H9 (cell line): ENCODE data around the gene ZNF746. TPM values are rescaled to one million over a fixed set of nuclear protein-coding genes. Genes with fewer than 3 reads are reported as not detected.

Experiments
- DNase-seq: peaks from one replicate; pipeline ENCODE4 v3.0.0-alpha.2; 2017
- H2AFZ ChIP-seq: one replicate; pipeline ENCODE4 v1.6.1; 2013; ENCODE audit warnings: mild to moderate bottlenecking, low read length, control low read depth, moderate library complexity
- H2AK5ac ChIP-seq: 2 replicates; pipeline ENCODE4 v1.6.1; 2013; ENCODE audit warnings: low read length, control low read depth, mixed read lengths; ENCODE audit not compliant: insufficient read length
- H2BK120ac ChIP-seq: one replicate; pipeline ENCODE4 v1.6.1; 2013; ENCODE audit warnings: low read depth, mild to moderate bottlenecking, low read length, control low read depth, inconsistent platforms; ENCODE audit not compliant: poor library complexity, severe bottlenecking
- H2BK12ac ChIP-seq: 2 replicates; pipeline ENCODE4 v1.6.1; 2013; ENCODE audit warnings: low read length, control low read depth, mixed read lengths, low read depth; ENCODE audit not compliant: insufficient read length
- H2BK15ac ChIP-seq: 2 replicates; pipeline ENCODE4 v1.6.1; 2013; ENCODE audit warnings: low read depth, low read length, control low read depth
- H2BK20ac ChIP-seq: one replicate; pipeline ENCODE4 v1.6.1; 2013; ENCODE audit warnings: low read depth, mild to moderate bottlenecking, low read length, control low read depth, inconsistent platforms; ENCODE audit not compliant: poor library complexity, severe bottlenecking
- H2BK5ac ChIP-seq: 2 replicates; pipeline ENCODE4 v1.6.1; 2013; ENCODE audit warnings: low read length, control low read depth, mixed read lengths; ENCODE audit not compliant: insufficient read length
- H3K14ac ChIP-seq: 2 replicates; pipeline ENCODE4 v1.6.1; 2013; ENCODE audit warnings: low read length, control low read depth; ENCODE audit not compliant: insufficient read depth
- H3K18ac ChIP-seq: 2 replicates; pipeline ENCODE4 v1.6.1; 2013; ENCODE audit warnings: low read depth, mild to moderate bottlenecking, mixed read lengths, low read length, control low read depth; ENCODE audit not compliant: insufficient read length
- H3K23ac ChIP-seq: 2 replicates; pipeline ENCODE4 v1.6.1; 2013; ENCODE audit warnings: low read length, control low read depth, mixed read lengths, low read depth; ENCODE audit not compliant: insufficient read length
- H3K23me2 ChIP-seq: 2 replicates; pipeline ENCODE4 v1.6.1; 2013; ENCODE audit warnings: low read depth, mild to moderate bottlenecking, mixed read lengths, low read length, control low read depth; ENCODE audit not compliant: insufficient read length, poor library complexity, severe bottlenecking
- H3K27ac ChIP-seq: 2 replicates; pipeline ENCODE4 v1.5.1; 2013; ENCODE audit warnings: low read length, control low read depth, mixed read lengths, low read depth; ENCODE audit not compliant: insufficient read length
- H3K27me3 ChIP-seq: 2 replicates; pipeline ENCODE4 v1.6.1; 2013; ENCODE audit warnings: low read length, control low read depth, inconsistent platforms; ENCODE audit not compliant: insufficient read depth
- H3K4ac ChIP-seq: 2 replicates; pipeline ENCODE4 v1.6.1; 2013; ENCODE audit warnings: low read depth, mild to moderate bottlenecking, control low read depth, inconsistent platforms, low read length, moderate library complexity
- H3K4me1 ChIP-seq: 2 replicates; pipeline ENCODE4 v1.6.1; 2013; ENCODE audit warnings: low read length, control low read depth, inconsistent platforms; ENCODE audit not compliant: insufficient read depth
- H3K4me2 ChIP-seq: 2 replicates; pipeline ENCODE4 v1.6.1; 2013; ENCODE audit warnings: low read length, control low read depth, mixed read lengths; ENCODE audit not compliant: insufficient read length, insufficient read depth
- H3K56ac ChIP-seq: 2 replicates; pipeline ENCODE4 v1.6.1; 2013; ENCODE audit warnings: low read depth, mild to moderate bottlenecking, mixed read lengths, low read length, control low read depth; ENCODE audit not compliant: insufficient read length
- H3K79me1 ChIP-seq: 2 replicates; pipeline ENCODE4 v1.6.1; 2013; ENCODE audit warnings: low read depth, mild to moderate bottlenecking, moderate library complexity, low read length, control low read depth, inconsistent platforms; ENCODE audit not compliant: insufficient read depth, poor library complexity, severe bottlenecking
- H3K79me2 ChIP-seq: 2 replicates; pipeline ENCODE4 v1.6.1; 2013; ENCODE audit warnings: low read length, control low read depth, inconsistent platforms; ENCODE audit not compliant: insufficient read depth
- H3K9ac ChIP-seq: 2 replicates; pipeline ENCODE4 v1.6.1; 2013; ENCODE audit warnings: low read length, control low read depth, mixed read lengths; ENCODE audit not compliant: insufficient read length; ENCODE audit errors: extremely low read depth
- H3K9me3 ChIP-seq: one replicate; pipeline ENCODE4 v1.6.1; 2013; ENCODE audit warnings: low read depth, low read length, inconsistent platforms; ENCODE audit not compliant: control insufficient read depth
- H3T11ph ChIP-seq: one replicate; pipeline ENCODE4 v1.6.1; 2013; ENCODE audit warnings: mild to moderate bottlenecking, low read length, control low read depth, inconsistent platforms
- H4K20me1 ChIP-seq: one replicate; pipeline ENCODE4 v1.6.1; 2013; ENCODE audit not compliant: control insufficient read depth, insufficient read length, insufficient read depth
- H4K5ac ChIP-seq: 2 replicates; pipeline ENCODE4 v1.6.1; 2013; ENCODE audit warnings: low read depth, mild to moderate bottlenecking, mixed read lengths, low read length, control low read depth; ENCODE audit not compliant: insufficient read length
- H4K8ac ChIP-seq: replicated peaks from 2 replicates; pipeline ENCODE4 v1.6.1; 2013; ENCODE audit warnings: low read length, control low read depth, mixed read lengths, low read depth; ENCODE audit not compliant: insufficient read length
- H4K91ac ChIP-seq: 2 replicates; pipeline ENCODE4 v1.6.1; 2013; ENCODE audit warnings: low read depth, mild to moderate bottlenecking, moderate library complexity, mixed read lengths, low read length, control low read depth; ENCODE audit not compliant: insufficient read length
- H3K27ac Mint-ChIP-seq, 3 experiments: 2 replicates in 2 of 3; 3 replicates in 1 of 3; pipeline ENCODE4 v1.8.0; 2020 to 2021; ENCODE audit warnings: mixed read lengths in 3 of 3, mild to moderate bottlenecking in 1 of 3, moderate library complexity in 1 of 3
- H3K27me3 Mint-ChIP-seq: 2 replicates; pipeline ENCODE4 v1.8.0; 2021; ENCODE audit warnings: low read depth, mild to moderate bottlenecking, moderate library complexity, mixed read lengths
- H3K36me3 Mint-ChIP-seq, 3 experiments: 2 replicates in 2 of 3; 3 replicates in 1 of 3; pipeline ENCODE4 v1.8.0; 2020 to 2021; ENCODE audit warnings: low read depth in 3 of 3, mixed read lengths in 3 of 3; ENCODE audit not compliant: insufficient read depth in 1 of 3
- H3K4me1 Mint-ChIP-seq, 2 experiments: 2 replicates each; pipeline ENCODE4 v1.8.0; 2020; ENCODE audit warnings: mixed read lengths in 2 of 2
- H3K4me3 Mint-ChIP-seq, 2 experiments: 2 replicates in 1 of 2; 3 replicates in 1 of 2; pipeline ENCODE4 v1.8.0; 2020 to 2021; ENCODE audit warnings: mild to moderate bottlenecking in 2 of 2, mixed read lengths in 2 of 2, moderate library complexity in 1 of 2
- H3K9me3 Mint-ChIP-seq, 2 experiments: 2 replicates in 1 of 2; 3 replicates in 1 of 2; pipeline ENCODE4 v1.8.0; 2020; ENCODE audit warnings: mild to moderate bottlenecking in 2 of 2, mixed read lengths in 2 of 2, moderate library complexity in 1 of 2
- CTCF ChIP-seq: fragments of 200-600 bp; sonication (generic); conservative IDR thresholded peaks from 3 replicates; pipeline ENCODE4 v1.8.0; 2021; ENCODE audit warnings: antibody characterized with exemption, mild to moderate bottlenecking
- total RNA-seq: library from RNA; stranded (reverse); gene quantifications from 2 replicates; pipeline ENCODE4 v1.2.1, GENCODE V29; 2021

The ZNF746 gene
- total RNA-seq, 1 experiment from 2014 or later, result 26.7 TPM

- no peaks in the 10 kb centered on the region for H3K79me1 ChIP-seq
- H3K23ac ChIP-seq, result no peak overlapping the region
- Mint-ChIP-seq H3K4me3 (no peak overlapping the region), H3K27ac (no peak overlapping the region), H3K4me1 (no peaks in the 10 kb centered on the region), H3K36me3 (peaks cover 0 to 2% (median 0%) of the 10 kb centered on the region in 3 experiments; a peak in 2 of 7 replicates), H3K9me3 (peaks cover 62 to 70% of the 10 kb centered on the region in 2 experiments), H3K27me3 (peaks cover 17% of the 10 kb centered on the region)
- TF ChIP-seq CTCF, result no peak
- H2BK20ac ChIP-seq, result no peak overlapping the region
- H3K4ac ChIP-seq, result no peak overlapping the region
- H3K27ac ChIP-seq, result no peak overlapping the region
- no peaks in the 10 kb centered on the region for H3K4me1 ChIP-seq
- no peak overlapping the region for H4K91ac ChIP-seq
- H3K56ac ChIP-seq, result no peak overlapping the region
- H4K20me1 ChIP-seq, result no peaks in the 10 kb centered on the region
- H2BK15ac ChIP-seq, result no peak overlapping the region
- H3T11ph ChIP-seq, result no peak overlapping the region
- H4K5ac ChIP-seq, result no peak overlapping the region
- no peak overlapping the region for H2BK5ac ChIP-seq
- no peak overlapping the region for H3K18ac ChIP-seq
- no peak for DNase-seq
- no peak overlapping the region for H4K8ac ChIP-seq
- H2AFZ ChIP-seq, result no peak overlapping the region
- H2BK120ac ChIP-seq, result no peak overlapping the region
- no peak overlapping the region for H2BK12ac ChIP-seq
- no peak overlapping the region for H3K14ac ChIP-seq
- H2AK5ac ChIP-seq, result no peak overlapping the region
- no peaks in the 10 kb centered on the region for H3K27me3 ChIP-seq
- H3K79me2 ChIP-seq, result no peaks in the 10 kb centered on the region
- no peaks in the 10 kb centered on the region for H3K23me2 ChIP-seq
- H3K4me2 ChIP-seq, result no peak overlapping the region
- H3K9ac ChIP-seq, result no peak overlapping the region
- H3K9me3 ChIP-seq, result no peaks in the 10 kb centered on the region
Observed at GRCh38 chr7:149509774-149510173, 12.2 kb upstream of the ZNF746 start.
